GM18907 (cell line): ENCODE measurements around the gene MYO5A.
A peak's percentile ranks its signal among the peaks of the same experiment; 100 is the strongest.

Experiments
- ATAC-seq: cut with Tn5 transposase; IDR thresholded peaks from one replicate; pipeline ENCODE4 v1.9.1; 2021; ENCODE audit warnings: mild to moderate bottlenecking, moderate library complexity; ENCODE audit not compliant: unreplicated experiment

The MYO5A gene

GRCh38 chr15:52338058-52338457, 190.6 kb downstream of the MYO5A start:
- no peak for ATAC-seq

GRCh38 chr15:52337198-52337853, 191.4 kb downstream of the MYO5A start:
- no peak for ATAC-seq

DNA sequence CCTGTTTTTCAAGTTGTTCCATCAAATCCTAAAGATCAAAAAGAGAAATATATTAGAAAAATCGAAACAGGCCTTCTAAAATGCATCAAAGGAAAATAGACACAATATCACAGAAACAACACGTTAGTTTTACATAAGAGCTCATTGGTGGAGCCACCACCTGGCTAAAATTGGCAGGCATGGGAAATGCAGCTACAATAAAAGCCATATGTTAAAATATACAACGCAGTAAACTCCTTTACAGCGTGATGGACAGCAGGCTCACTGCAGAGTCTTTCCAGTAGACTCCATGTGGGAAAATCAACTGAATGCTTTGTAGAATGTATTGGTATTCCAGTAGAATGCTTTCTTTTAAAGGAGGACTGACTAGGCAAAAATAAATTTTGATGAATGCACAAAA, 192.2 kb downstream of the MYO5A start:
- no peak for ATAC-seq

DNA sequence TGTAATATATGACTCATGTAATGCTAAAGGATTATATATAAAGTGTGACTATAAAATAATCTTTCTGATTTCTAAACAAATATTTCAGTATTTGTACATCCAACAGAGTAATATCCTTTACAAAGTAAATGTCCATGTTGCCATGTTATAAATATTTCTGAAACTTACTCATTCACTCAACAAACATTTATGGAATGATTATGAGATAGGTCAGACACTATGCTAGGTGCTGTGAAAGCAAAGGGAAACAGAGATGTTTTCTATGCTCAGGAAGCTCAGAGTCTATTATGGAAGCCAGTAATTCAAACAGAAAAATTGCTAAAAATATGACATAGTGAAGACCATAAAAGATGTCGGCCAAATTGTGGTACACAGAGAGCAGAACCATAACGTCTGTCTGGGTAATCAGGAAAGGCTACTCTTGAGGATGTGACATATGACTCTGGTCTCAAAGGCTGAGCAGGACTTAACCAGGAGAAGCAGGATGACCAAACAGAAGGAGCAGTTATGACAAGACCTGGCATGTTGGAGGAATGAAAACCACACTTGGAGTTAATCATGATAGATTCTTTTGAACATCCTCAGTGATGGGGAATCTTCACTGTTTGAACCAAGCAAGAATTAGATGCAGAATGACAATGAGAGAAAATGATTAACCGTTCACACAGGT, 194.1 kb downstream of the MYO5A start:
- no peak for ATAC-seq

GRCh38 chr15:52331490-52332240, 197.0 kb downstream of the MYO5A start:
- ATAC-seq = peak; percentile 91

- no peak for ATAC-seq
Measured at GRCh38 chr15:52329987-52330386, 198.7 kb downstream of the MYO5A start.

DNA sequence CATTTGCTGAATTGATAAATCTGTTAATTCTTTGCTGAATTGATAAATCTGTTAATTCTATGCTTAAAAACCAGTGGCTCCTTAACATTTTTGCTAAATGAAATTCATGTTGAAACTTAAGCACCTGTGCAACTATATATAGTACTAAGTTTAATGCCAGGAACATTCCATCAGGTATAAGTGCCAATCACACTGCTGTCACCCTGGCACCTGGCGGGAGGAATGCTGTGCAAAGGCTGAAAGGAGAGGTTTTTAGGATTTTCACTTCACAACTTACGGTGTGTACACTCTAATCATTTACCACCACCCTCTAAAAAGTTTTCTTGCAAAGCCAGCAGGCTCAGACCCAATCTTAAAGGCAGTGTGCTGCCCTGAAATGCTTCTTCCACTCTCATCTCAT, 199.5 kb downstream of the MYO5A start:
- ATAC-seq = no peak

GRCh38 chr15:52328680-52329079, 200.0 kb downstream of the MYO5A start:
- ATAC-seq = no peak

DNA sequence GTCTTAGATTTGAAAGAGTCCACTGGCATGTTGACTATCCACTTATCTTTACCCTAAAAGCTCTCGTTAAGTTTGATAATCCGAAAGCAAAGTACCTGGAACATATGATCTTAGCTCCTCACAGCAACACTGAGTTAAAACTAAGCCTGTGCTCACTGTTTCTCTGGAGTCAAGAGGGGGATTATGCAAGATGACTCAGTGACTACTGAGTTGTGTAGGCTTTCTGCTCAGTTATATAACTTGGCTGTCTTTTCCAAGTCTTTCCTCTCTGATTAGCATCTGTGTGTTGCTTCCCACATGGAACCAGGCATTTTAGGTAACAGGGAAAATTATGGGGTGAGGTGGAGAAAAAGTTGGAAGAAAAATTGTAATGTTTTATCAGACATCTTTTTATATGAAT, 201.9 kb downstream of the MYO5A start:
- ATAC-seq = no peak

DNA sequence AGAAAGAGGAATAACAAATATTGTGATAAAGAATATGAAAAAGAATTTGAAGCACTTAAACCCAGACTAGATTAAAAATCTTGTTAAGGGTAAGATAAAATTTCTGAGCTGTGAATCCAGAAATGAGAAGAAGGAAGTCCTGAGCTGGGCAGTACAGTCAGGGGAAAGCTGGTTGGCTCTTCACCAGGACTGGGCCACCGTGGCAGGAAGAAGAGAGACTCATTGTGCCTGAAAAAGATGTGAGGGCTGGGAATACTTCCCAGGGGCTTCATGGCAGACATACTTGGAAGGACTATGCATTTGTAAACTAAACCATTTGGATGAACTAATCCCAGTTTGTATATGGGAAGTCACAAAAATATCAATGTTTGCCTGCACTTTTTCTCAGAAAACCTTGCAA, 204.6 kb downstream of the MYO5A start:
- ATAC-seq = no peak

DNA sequence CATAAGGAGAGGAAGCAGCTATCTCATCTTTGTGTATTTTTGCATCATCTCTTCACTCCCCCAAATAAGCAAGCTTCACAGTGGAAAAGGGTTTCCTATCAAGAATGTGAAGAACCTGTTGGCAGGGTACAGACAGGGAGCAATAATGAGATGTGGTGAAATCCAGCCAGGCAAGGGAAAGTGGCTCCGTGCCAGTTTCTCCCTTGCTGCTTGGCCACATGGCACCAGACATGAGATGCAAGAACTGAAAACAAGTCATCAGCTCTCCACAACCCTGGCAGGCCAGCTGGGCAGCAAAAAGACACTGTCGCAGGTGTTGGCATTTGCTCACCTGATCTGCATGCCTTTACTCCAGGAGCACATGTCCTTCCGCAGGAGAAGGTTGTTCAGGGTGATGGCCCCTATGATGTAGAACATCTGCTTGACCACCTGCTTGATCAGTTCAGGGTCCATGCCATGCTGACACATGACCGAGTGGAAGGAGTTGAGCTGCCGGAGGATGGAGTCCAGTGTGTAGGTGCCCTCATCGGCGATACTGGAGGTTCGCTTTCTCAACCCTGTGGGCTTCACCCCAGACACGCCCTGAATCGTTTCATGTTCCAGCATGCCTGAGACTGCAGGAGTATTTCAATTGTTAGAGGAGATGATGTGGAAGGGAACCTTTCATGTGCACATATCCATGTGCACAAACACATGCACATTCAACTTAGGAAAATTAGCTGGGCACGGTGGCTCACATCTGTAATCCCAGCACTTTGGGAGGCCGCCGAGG, 209.8 kb downstream of the MYO5A start:
- no peak for ATAC-seq

DNA sequence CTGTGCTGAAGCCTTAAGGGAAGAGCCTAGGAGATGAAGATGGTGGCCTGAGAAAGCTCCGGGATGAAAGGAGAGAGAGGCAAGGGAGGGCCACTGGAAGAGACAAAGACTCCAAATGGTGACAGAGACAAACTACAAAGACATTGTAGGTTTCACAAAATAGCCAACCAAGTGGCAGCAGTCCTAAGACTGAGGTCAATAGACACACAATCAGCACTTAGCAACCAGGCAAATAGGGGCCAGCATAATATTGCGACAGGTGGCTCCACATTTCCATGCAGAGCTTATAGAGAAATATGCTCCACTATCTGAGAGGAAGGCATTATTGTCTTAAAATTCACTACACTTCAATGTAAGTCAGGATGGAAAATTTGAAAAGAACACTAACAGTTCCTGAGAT, 211.0 kb downstream of the MYO5A start:
- no peak for ATAC-seq

GRCh38 chr15:52317022-52317421, 211.7 kb downstream of the MYO5A start:
- ATAC-seq = no peak

- ATAC-seq = peak; percentile 78
Measured at GRCh38 chr15:52309154-52309548, 219.5 kb downstream of the MYO5A start.

DNA sequence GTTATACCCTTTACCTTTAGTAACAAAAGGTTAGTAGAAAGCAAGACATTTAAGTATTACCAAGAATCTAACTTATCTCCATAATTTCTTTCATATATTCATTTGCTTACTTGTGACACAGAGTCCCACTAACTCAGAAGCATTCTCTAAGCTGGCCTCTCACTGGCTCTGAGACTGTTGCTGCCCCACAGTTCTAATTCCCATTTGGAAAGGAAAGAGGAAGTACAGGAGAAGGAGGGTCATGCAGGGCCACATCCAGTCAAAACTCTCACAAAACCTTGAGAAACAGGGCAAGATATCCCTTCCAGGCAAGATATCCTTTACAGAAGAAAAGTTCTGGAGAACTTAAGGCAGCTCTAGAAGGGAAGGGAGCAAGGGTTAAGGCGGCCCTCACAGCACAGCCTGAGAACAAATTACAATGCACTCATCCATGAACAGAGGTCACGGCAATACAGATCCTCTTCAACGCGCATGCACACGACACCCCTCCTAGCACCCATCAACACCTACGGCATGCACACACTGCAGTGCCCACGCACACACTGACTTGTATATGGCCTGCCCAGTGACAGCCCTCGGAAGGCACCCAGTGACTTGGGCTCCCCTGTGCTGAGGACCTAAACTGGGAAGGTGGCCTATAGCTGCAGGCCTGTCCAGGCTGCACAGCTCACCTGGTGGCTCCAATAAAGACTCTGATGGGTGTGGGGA, 220.1 kb downstream of the MYO5A start:
- ATAC-seq = peak; percentile 82

- ATAC-seq = no peak
Measured at GRCh38 chr15:52307847-52308246, 220.8 kb downstream of the MYO5A start.

DNA sequence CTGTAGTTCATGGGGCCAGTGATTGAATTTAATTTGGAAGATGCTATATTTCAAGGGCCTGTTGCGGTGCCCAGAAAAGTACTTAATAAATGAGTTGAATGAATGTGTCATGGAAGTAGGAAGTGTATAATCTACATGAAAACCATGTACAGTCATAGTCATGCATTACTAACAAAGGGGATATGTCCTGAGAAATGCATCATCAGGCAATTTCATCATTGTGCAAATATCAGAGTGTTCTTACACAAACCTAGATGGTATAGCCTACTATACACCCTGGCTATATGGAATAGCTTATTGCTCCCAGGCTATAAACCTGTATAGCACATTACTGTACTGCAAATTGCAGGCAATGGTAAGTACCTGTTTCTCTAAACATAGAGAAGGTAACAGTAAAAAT, 222.4 kb downstream of the MYO5A start:
- ATAC-seq = no peak

- no peak for ATAC-seq
Measured at GRCh38 chr15:52303093-52303772, 225.4 kb downstream of the MYO5A start.

DNA sequence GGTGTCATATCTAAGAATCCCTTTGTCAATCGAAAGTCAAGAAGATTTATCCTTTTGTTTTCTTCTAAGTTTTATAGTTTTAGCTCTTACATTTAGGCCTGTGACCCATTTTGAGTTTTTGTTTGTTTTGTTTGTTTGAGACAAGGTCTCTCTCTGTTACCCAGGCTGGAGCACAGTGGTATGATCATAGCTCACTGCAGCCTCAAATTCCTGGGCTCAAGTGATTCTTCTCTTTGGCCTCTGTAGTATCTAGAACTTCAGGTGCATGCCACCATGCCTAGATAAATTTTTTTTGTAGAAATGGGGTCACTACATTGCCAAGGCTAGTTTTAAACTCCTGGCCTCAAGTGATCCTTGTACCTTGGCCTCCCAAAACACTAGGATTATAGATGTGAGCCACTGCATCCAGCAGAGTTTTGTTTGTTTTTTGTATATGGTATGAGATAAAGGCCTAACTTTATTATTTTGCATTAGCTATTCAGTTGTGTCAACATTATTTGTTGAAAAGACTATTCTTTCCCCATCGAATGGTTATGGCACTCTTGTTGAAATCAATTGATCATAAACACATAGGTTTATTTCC, 227.3 kb downstream of the MYO5A start:
- no peak for ATAC-seq
